HepG2 (cell line): ENCODE results near the gene PMM2. TPM values are rescaled to one million over a fixed set of nuclear protein-coding genes. Genes with fewer than 3 reads are reported as not detected.

ENCODE experiments used
- AFF4 ChIP-seq: sonication (generic); formaldehyde crosslinking; IDR thresholded peaks from 2 replicates; pipeline ENCODE4 v1.4.0; 2020; ENCODE audit warnings: missing genetic modification reagents
- MEIS2 ChIP-seq: sonication (generic); formaldehyde crosslinking; IDR thresholded peaks from 2 replicates; pipeline ENCODE4 v1.9.0; 2021; ENCODE audit warnings: mild to moderate bottlenecking, missing genetic modification reagents
- SRF ChIP-seq: IDR thresholded peaks from 2 replicates; pipeline ENCODE4 v1.6.1; 2011; ENCODE audit warnings: mild to moderate bottlenecking, low read depth, low read length, moderate library complexity
- USF2 ChIP-seq, 2 experiments: sonication (generic) in 1 of 2; formaldehyde crosslinking in 1 of 2; IDR thresholded peaks; 2 replicates each; pipeline versions ENCODE4 v1.5.1 to v1.6.1; 2011 to 2020; ENCODE audit warnings: borderline replicate concordance in 1 of 2, low read depth in 1 of 2, low read length in 1 of 2, mild to moderate bottlenecking in 1 of 2, missing genetic modification reagents in 1 of 2, moderate library complexity in 1 of 2
- ZNF713 ChIP-seq: sonication (generic); formaldehyde crosslinking; IDR thresholded peaks from 2 replicates; pipeline ENCODE4 v1.4.0; 2020; ENCODE audit warnings: mild to moderate bottlenecking, missing genetic modification reagents
- ZSCAN29 ChIP-seq: sonication (generic); formaldehyde crosslinking; conservative IDR thresholded peaks from 2 replicates; pipeline ENCODE4 v1.4.0; 2020; ENCODE audit warnings: mild to moderate bottlenecking, missing genetic modification reagents
- polyA plus RNA-seq, 8 experiments: library from polyadenylated mRNA; depleted of rRNA in 3 of 8; stranded (reverse) in 7 of 8; unstranded in 1 of 8; fragments of >200 nt; fragmentation: Illumina TruSeq in 4 of 8; extraction: Trizol in 4 of 8; gene quantifications; 2 replicates each; pipeline versions ENCODE4 v1.2.1 to v1.2.3, GENCODE V29; 2011 to 2016; ENCODE audit warnings: low read depth in 4 of 8, missing spikeins in 1 of 8, mixed read lengths in 1 of 8; ENCODE audit not compliant: insufficient read depth in 1 of 8
- total RNA-seq, 5 experiments: library from RNA; depleted of rRNA; stranded (reverse); fragments of >200 nt; fragmentation: Illumina TruSeq; extraction: Trizol; gene quantifications; 2 replicates each; pipeline ENCODE4 v1.2.3, GENCODE V29; 2016; ENCODE audit warnings: low read depth in 1 of 5
- TF ChIP-seq, protein P1 (sequence below): IDR thresholded peaks from 2 replicates; pipeline ENCODE4 v1.6.1; 2016; ENCODE audit warnings: missing compliant biosample characterization, missing genetic modification reagents, borderline replicate concordance
- TF ChIP-seq, protein P2 (sequence below): sonication (generic); formaldehyde crosslinking; IDR thresholded peaks from 2 replicates; pipeline ENCODE4 v1.5.0; 2020; ENCODE audit warnings: missing genetic modification reagents
- TF ChIP-seq, protein P3 (sequence below): sonication (generic); formaldehyde crosslinking; IDR thresholded peaks from 2 replicates; pipeline ENCODE4 v1.5.0; 2020; ENCODE audit warnings: mild to moderate bottlenecking, missing genetic modification reagents, borderline replicate concordance

PMM2 gene
- total and polyA plus RNA-seq, 2 of the 13 experiments (the other 11 are each of a cell fraction or from before 2014, with no cell fraction given) = 52.2 to 93.7 TPM

DNA sequence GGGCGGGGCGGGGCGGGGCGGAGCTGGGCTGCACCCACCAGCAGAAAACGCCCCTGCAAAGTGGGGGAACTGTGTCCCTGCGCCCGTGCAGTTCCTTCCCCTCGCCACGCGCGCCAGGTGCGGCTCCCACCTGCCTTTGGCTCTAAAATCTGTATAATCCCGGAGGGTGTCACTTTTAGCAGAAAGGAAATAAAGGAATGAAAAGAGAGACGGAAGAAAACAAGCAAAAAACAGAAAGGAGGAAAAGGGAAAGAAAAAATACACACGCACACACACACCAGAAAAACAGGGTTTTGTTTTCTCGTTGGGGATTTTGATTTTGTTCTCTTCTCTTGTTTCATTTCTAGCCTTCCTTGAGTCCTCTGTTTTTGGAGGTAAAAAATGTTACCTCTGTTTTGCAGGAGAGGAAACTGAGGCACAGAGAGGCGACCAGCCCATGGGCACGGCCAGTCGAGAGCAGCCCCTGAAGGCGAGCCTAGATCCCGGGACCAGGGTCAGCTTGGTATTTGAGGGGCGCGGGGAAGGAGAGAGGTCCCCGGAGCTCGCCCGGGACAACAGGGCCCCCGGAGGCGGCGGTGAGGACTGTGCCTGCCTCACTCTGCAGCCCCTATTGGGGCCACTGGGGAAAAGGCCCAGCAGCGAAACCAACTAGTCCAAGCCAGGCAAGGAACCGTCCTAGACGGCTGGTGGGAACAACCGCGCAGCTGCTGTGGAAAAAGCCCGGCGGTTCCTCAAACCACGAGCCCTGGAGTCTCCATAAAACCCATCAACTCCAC lies 71.8 kb downstream of the PMM2 start (continued):
- TF ChIP-seq, protein P1, sequence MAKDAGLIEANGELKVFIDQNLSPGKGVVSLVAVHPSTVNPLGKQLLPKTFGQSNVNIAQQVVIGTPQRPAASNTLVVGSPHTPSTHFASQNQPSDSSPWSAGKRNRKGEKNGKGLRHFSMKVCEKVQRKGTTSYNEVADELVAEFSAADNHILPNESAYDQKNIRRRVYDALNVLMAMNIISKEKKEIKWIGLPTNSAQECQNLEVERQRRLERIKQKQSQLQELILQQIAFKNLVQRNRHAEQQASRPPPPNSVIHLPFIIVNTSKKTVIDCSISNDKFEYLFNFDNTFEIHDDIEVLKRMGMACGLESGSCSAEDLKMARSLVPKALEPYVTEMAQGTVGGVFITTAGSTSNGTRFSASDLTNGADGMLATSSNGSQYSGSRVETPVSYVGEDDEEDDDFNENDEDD (CRISPR knock-in tag) = peak; percentile 92
- TF ChIP-seq USF2 (IDR thresholded peaks at IDR 0.05; ENCODE audit: low read depth, low read length) = no peak
- no peak for TF ChIP-seq USF2 (CRISPR knock-in tag; IDR thresholded peaks at IDR 0.05; ENCODE audit: borderline replicate concordance)
- TF ChIP-seq ZNF713 (CRISPR knock-in tag) = no peak
- 0 out of 2 replicates have a peak, but pooled peaks have one; percentile 43 for TF ChIP-seq MEIS2 (CRISPR knock-in tag)
- no peak for TF ChIP-seq AFF4 (CRISPR knock-in tag)
- TF ChIP-seq, protein P2, sequence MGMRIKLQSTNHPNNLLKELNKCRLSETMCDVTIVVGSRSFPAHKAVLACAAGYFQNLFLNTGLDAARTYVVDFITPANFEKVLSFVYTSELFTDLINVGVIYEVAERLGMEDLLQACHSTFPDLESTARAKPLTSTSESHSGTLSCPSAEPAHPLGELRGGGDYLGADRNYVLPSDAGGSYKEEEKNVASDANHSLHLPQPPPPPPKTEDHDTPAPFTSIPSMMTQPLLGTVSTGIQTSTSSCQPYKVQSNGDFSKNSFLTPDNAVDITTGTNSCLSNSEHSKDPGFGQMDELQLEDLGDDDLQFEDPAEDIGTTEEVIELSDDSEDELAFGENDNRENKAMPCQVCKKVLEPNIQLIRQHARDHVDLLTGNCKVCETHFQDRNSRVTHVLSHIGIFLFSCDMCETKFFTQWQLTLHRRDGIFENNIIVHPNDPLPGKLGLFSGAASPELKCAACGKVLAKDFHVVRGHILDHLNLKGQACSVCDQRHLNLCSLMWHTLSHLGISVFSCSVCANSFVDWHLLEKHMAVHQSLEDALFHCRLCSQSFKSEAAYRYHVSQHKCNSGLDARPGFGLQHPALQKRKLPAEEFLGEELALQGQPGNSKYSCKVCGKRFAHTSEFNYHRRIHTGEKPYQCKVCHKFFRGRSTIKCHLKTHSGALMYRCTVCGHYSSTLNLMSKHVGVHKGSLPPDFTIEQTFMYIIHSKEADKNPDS = no peak
- TF ChIP-seq SRF = no peak
- TF ChIP-seq, protein P3, sequence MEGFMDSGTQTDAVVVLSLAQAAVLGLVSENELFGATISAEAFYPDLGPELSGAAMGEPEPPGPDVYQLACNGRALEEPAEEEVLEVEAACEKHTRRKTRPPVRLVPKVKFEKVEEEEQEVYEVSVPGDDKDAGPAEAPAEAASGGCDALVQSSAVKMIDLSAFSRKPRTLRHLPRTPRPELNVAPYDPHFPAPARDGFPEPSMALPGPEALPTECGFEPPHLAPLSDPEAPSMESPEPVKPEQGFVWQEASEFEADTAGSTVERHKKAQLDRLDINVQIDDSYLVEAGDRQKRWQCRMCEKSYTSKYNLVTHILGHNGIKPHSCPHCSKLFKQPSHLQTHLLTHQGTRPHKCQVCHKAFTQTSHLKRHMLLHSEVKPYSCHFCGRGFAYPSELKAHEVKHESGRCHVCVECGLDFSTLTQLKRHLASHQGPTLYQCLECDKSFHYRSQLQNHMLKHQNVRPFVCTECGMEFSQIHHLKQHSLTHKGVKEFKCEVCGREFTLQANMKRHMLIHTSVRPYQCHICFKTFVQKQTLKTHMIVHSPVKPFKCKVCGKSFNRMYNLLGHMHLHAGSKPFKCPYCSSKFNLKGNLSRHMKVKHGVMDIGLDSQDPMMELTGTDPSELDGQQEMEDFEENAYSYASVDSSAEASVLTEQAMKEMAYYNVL (CRISPR knock-in tag) = peak; percentile 67
- TF ChIP-seq ZSCAN29 (CRISPR knock-in tag) = no peak
